Measurements from ENCODE around the gene CCDC13. TPM values are rescaled to one million over a fixed set of nuclear protein-coding genes. Genes with fewer than 3 reads are reported as not detected.
A peak's percentile ranks its signal among the peaks of the same experiment; 100 is the strongest.

The CCDC13 gene
- total and polyA plus RNA-seq, 2 of the 13 experiments (the other 11 are each of a cell fraction or from before 2014, with no cell fraction given) = 0.22 to 0.51 TPM

DNA sequence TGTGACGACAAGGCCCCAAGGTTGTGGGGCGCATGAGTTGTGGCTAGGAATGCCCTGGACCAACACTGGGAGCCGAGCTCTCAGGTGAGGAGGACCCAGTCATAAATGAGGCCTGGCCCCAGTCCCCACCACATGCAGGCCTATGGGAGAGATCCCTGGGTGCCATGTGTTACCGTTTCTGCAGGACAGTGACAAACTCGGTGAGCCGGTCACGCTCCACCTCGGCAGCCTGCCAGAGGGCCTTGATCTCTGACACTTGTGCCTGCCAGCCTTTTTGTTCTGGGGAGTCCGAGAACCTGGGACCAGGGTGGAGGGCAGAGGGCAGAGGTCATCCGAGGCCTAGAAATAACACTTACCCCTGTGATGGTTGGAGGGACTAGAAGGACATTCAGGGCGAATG is 42.8 kb downstream of the CCDC13 start (continued):
- no peak for TF ChIP-seq NFIC (IDR thresholded peaks at IDR 0.05; ENCODE audit: low read length)
- TF ChIP-seq ZFX (CRISPR knock-in tag; IDR thresholded peaks at IDR 0.05; ENCODE audit: low read depth) = peak; percentile 33; the same call in 1 of the 2 replicates
- TF ChIP-seq NRL (CRISPR knock-in tag; IDR thresholded peaks at IDR 0.05; ENCODE audit: borderline replicate concordance) = no peak
- TF ChIP-seq RBAK (CRISPR knock-in tag; IDR thresholded peaks at IDR 0.05) = no peak
- TF ChIP-seq ZNF674 (CRISPR knock-in tag; IDR thresholded peaks at IDR 0.05; ENCODE audit: low read depth) = no peak
- TF ChIP-seq SOX5 (CRISPR knock-in tag; IDR thresholded peaks at IDR 0.05; ENCODE audit: borderline replicate concordance) = no peak
- no peak for TF ChIP-seq BRCA1 (CRISPR knock-in tag; IDR thresholded peaks at IDR 0.05)
- no peak for TF ChIP-seq NFRKB (IDR thresholded peaks at IDR 0.05)
- TF ChIP-seq ZNF274 (CRISPR knock-in tag; IDR thresholded peaks at IDR 0.05) = no peak
- peak; percentile 92 for TF ChIP-seq NR2F6 (IDR thresholded peaks at IDR 0.05)
- TF ChIP-seq NR2F6 (CRISPR knock-in tag; IDR thresholded peaks at IDR 0.05) = peak; percentile 87
- no peak for TF ChIP-seq ZNF264 (CRISPR knock-in tag; IDR thresholded peaks at IDR 0.05)
- no peak for TF ChIP-seq SOX6 (IDR thresholded peaks at IDR 0.05)
- peak; percentile 65 for TF ChIP-seq SOX6 (CRISPR knock-in tag; IDR thresholded peaks at IDR 0.05)
- TF ChIP-seq ZNF543 (CRISPR knock-in tag; IDR thresholded peaks at IDR 0.05) = no peak
- no peak for TF ChIP-seq MAFK (conservative IDR thresholded peaks at IDR 0.05 in 1 of 2, IDR thresholded peaks at IDR 0.05 in 1 of 2; ENCODE audit: low read length in 2 of 2)
- TF ChIP-seq ZNF331 (CRISPR knock-in tag; IDR thresholded peaks at IDR 0.05) = 0 out of 2 replicates have a peak, but pooled peaks have one; percentile 23
- no peak for TF ChIP-seq ZNF383 (CRISPR knock-in tag; IDR thresholded peaks at IDR 0.05; ENCODE audit: borderline replicate concordance)
- no peak for TF ChIP-seq AGO1 (IDR thresholded peaks at IDR 0.05; ENCODE audit: low read depth, low read length, poor library complexity, severe bottlenecking)
- peak; percentile 33; the same call in 1 of the 2 replicates for TF ChIP-seq ZBTB38 (CRISPR knock-in tag; IDR thresholded peaks at IDR 0.05)
- no peak for TF ChIP-seq KDM6A (CRISPR knock-in tag; IDR thresholded peaks at IDR 0.05; ENCODE audit: low read depth)
- TF ChIP-seq ZNF75D (CRISPR knock-in tag; IDR thresholded peaks at IDR 0.05; ENCODE audit: borderline replicate concordance) = no peak
- no peak for TF ChIP-seq ZNF260 (CRISPR knock-in tag; IDR thresholded peaks at IDR 0.05; ENCODE audit: borderline replicate concordance, low read depth)
- TF ChIP-seq ZNF451 (CRISPR knock-in tag; IDR thresholded peaks at IDR 0.05) = no peak
- TF ChIP-seq, protein P1, sequence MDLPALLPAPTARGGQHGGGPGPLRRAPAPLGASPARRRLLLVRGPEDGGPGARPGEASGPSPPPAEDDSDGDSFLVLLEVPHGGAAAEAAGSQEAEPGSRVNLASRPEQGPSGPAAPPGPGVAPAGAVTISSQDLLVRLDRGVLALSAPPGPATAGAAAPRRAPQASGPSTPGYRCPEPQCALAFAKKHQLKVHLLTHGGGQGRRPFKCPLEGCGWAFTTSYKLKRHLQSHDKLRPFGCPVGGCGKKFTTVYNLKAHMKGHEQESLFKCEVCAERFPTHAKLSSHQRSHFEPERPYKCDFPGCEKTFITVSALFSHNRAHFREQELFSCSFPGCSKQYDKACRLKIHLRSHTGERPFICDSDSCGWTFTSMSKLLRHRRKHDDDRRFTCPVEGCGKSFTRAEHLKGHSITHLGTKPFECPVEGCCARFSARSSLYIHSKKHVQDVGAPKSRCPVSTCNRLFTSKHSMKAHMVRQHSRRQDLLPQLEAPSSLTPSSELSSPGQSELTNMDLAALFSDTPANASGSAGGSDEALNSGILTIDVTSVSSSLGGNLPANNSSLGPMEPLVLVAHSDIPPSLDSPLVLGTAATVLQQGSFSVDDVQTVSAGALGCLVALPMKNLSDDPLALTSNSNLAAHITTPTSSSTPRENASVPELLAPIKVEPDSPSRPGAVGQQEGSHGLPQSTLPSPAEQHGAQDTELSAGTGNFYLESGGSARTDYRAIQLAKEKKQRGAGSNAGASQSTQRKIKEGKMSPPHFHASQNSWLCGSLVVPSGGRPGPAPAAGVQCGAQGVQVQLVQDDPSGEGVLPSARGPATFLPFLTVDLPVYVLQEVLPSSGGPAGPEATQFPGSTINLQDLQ (CRISPR knock-in tag; IDR thresholded peaks at IDR 0.05) = no peak
- TF ChIP-seq, protein P2, sequence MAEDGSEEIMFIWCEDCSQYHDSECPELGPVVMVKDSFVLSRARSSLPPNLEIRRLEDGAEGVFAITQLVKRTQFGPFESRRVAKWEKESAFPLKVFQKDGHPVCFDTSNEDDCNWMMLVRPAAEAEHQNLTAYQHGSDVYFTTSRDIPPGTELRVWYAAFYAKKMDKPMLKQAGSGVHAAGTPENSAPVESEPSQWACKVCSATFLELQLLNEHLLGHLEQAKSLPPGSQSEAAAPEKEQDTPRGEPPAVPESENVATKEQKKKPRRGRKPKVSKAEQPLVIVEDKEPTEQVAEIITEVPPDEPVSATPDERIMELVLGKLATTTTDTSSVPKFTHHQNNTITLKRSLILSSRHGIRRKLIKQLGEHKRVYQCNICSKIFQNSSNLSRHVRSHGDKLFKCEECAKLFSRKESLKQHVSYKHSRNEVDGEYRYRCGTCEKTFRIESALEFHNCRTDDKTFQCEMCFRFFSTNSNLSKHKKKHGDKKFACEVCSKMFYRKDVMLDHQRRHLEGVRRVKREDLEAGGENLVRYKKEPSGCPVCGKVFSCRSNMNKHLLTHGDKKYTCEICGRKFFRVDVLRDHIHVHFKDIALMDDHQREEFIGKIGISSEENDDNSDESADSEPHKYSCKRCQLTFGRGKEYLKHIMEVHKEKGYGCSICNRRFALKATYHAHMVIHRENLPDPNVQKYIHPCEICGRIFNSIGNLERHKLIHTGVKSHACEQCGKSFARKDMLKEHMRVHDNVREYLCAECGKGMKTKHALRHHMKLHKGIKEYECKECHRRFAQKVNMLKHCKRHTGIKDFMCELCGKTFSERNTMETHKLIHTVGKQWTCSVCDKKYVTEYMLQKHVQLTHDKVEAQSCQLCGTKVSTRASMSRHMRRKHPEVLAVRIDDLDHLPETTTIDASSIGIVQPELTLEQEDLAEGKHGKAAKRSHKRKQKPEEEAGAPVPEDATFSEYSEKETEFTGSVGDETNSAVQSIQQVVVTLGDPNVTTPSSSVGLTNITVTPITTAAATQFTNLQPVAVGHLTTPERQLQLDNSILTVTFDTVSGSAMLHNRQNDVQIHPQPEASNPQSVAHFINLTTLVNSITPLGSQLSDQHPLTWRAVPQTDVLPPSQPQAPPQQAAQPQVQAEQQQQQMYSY (CRISPR knock-in tag; IDR thresholded peaks at IDR 0.05) = no peak
- TF ChIP-seq HMG20B (CRISPR knock-in tag; conservative IDR thresholded peaks at IDR 0.05) = no peak
- no peak for TF ChIP-seq ZNF235 (CRISPR knock-in tag; IDR thresholded peaks at IDR 0.05; ENCODE audit: borderline replicate concordance)
- TF ChIP-seq RAD51 (IDR thresholded peaks at IDR 0.05; ENCODE audit: borderline replicate concordance) = no peak
- peak; percentile 37; the same call in 1 of the 2 replicates for TF ChIP-seq ESRRA (CRISPR knock-in tag; IDR thresholded peaks at IDR 0.05; ENCODE audit: low read depth)

All from HepG2 (cell line).